Coronary artery (tissue), 2 donors: ENCODE data around the gene TNRC6A.
A peak's percentile ranks its signal among the peaks of the same experiment; 100 is the strongest.

Experiments used
- DNase-seq: peaks from one replicate; pipeline ENCODE4 v3.0.0-alpha.2; 2017; ENCODE audit warnings: low spot score
- H3K27ac ChIP-seq, 2 donors: fragments of 200-600 bp; sonication (generic); one replicate each; pipeline ENCODE4 v1.5.1; 2016 to 2019
- H3K4me3 ChIP-seq: fragments of 200-600 bp; sonication (generic); 2 replicates; pipeline ENCODE4 v1.5.1; 2016; ENCODE audit warnings: mild to moderate bottlenecking, moderate library complexity
- TF ChIP-seq, protein P1 (sequence below): fragments of 200-600 bp; sonication (generic); IDR thresholded peaks from one replicate; pipeline ENCODE4 v1.5.1; 2019; ENCODE audit warnings: antibody characterized with exemption

TNRC6A gene

GRCh38 chr16:24729243-24729950, at the start of gene TNRC6A:
Gene TNRC6A (plus strand): TSS chr16:24729651. CDS start chr16:24729842, 191 bp downstream.
- peak within 1 kb of the TSS; percentile 84 to 97 for H3K27ac ChIP-seq
- DNase-seq = peak; percentile 97
- peak within 1 kb of the TSS; percentile 96 for H3K4me3 ChIP-seq
- TF ChIP-seq, protein P1, sequence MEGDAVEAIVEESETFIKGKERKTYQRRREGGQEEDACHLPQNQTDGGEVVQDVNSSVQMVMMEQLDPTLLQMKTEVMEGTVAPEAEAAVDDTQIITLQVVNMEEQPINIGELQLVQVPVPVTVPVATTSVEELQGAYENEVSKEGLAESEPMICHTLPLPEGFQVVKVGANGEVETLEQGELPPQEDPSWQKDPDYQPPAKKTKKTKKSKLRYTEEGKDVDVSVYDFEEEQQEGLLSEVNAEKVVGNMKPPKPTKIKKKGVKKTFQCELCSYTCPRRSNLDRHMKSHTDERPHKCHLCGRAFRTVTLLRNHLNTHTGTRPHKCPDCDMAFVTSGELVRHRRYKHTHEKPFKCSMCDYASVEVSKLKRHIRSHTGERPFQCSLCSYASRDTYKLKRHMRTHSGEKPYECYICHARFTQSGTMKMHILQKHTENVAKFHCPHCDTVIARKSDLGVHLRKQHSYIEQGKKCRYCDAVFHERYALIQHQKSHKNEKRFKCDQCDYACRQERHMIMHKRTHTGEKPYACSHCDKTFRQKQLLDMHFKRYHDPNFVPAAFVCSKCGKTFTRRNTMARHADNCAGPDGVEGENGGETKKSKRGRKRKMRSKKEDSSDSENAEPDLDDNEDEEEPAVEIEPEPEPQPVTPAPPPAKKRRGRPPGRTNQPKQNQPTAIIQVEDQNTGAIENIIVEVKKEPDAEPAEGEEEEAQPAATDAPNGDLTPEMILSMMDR = no peak

DNA sequence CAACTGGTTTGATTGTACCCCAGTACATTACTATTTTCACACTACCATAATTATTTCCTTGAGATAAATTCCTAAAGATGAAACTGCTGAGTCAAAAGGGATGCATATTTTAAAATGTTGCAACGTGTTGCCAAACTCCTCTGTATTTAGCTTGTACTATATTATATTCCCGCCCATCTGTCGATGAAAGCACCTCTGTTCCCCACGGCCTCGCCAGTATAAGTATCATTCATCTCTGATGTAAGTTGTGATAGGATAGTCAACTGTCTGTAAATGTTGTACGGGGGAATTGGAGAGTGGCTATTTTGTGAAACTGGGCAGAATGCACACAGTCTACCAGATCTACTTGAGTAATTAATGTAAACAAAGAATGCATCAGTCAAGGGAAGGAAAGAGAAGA, 47.7 kb upstream of the TNRC6A start:
- TF ChIP-seq, protein P1 = no peak
- DNase-seq = no peak
- Histone ChIP-seq H3K27ac (no peak overlapping the region), H3K4me3 (no peak overlapping the region)

- TF ChIP-seq, protein P1 = no peak
- no peak overlapping the region for H3K4me3 ChIP-seq
- no peak overlapping the region for H3K27ac ChIP-seq
- DNase-seq = no peak
These were observed 46.2 kb upstream of the TNRC6A start for GRCh38 chr16:24683250-24683649.

DNA sequence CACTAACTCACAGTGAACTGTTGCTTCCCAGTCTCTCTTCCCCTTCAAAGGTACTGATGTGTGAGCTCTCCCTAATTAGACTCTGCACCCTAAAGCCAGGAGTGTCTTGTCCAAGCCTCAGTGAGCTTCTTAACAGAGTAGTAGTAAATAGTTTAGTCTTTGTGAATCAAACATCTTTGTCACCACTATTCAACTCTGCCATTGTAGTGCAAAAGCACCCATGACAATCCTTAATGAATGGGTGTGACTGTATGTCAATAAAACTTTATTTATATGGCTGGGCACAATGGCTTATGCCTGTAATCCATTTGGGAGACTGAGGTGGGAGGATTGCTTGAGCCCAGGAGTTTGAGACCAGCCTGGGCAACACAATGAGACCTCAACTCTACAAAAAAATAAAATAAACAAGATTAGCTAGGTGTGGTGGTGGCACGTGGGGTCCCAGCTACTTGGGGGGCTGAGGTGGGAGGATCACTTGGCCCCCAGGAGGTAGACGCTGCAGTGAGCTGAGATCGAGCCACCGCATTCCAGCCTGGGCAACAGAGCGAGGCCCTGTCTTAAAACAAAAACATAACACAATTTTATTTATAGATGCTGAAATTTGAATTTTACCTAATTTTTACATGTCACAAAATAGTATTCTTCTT, 45.5 kb upstream of the TNRC6A start:
- DNase-seq = no peak
- TF ChIP-seq, protein P1 = no peak
- Histone ChIP-seq H3K4me3 (no peak overlapping the region), H3K27ac (no peak overlapping the region)

DNA sequence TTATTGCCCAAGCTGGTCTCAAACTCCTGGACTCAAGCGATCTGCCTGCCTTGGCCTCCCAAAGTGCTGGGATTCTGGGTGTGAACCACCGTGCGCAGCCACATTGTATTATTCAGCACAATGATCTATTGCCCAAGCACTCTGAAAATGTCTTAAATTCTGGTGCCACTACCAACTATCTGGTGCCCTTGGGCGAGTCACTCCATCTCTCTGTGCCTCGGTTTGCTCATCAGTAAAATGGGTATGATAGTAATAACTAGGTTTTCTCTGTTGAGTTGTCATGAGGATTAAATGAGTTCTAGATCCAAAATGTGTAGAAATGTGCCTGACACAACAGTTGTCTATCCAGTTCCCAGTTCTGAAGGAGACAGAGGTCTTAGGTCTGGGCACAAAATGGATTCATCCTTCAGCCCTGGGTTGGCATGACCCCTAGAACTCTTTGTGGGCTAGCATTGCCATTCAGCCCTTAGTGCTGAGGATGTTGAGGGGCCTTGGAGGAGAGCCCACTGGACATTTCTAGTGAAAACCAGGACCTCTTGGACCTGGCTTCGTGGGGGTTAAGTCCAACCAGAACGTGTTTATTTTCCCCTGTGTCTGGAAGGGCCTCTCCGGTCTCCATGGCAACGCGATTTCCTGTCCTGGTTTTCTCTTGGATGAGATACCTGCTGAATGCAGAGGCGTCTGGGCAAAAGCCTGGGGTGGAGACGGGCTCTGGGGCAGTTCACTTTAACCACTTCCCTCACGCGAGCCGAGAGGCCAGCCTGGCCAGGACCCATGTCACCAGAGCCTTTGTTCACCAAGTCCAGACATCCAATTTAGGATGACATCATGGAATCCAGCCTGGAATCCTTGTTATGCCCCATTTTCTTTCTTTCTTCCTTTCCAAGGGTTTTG, 43.7 kb upstream of the TNRC6A start:
- Histone ChIP-seq H3K27ac (peak overlapping the region; percentile 63 to 77), H3K4me3 (peak overlapping the region; percentile 48)
- DNase-seq = peak; percentile 86
- TF ChIP-seq, protein P1 = no peak

- Histone ChIP-seq H3K27ac (peak overlapping the region; percentile 63 to 77), H3K4me3 (no peak overlapping the region)
- DNase-seq = no peak
- TF ChIP-seq, protein P1 = no peak
These were observed 42.8 kb upstream of the TNRC6A start for GRCh38 chr16:24686678-24687077.
